Measurements from ENCODE around the gene DNAJC30.

DNA sequence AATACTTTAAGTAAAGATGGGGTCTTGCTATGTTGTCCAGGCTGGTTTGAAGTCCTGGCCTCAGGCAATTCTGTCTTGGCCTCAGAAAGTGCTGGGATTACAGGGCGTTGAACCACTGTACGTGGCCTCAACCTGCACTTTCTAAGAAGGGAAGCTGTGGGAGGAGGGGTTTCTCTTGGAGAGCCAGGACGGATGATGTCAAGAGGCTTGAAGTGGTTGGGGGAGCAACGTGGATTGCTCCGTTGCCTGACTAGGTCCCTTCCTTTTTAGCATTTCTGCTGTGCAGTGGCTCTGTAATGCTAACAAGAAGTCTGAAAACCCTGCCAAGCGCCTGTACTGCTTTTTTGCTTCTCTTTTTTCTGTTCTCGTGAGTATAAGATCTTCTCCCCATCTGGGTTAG, 7.4 kb upstream of the DNAJC30 start:
- TF ChIP-seq, protein P1, sequence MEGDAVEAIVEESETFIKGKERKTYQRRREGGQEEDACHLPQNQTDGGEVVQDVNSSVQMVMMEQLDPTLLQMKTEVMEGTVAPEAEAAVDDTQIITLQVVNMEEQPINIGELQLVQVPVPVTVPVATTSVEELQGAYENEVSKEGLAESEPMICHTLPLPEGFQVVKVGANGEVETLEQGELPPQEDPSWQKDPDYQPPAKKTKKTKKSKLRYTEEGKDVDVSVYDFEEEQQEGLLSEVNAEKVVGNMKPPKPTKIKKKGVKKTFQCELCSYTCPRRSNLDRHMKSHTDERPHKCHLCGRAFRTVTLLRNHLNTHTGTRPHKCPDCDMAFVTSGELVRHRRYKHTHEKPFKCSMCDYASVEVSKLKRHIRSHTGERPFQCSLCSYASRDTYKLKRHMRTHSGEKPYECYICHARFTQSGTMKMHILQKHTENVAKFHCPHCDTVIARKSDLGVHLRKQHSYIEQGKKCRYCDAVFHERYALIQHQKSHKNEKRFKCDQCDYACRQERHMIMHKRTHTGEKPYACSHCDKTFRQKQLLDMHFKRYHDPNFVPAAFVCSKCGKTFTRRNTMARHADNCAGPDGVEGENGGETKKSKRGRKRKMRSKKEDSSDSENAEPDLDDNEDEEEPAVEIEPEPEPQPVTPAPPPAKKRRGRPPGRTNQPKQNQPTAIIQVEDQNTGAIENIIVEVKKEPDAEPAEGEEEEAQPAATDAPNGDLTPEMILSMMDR (IDR thresholded peaks at IDR 0.05; ENCODE audit: poor library complexity, severe bottlenecking), result no peak
- TF ChIP-seq TAF1 (IDR thresholded peaks at IDR 0.05; ENCODE audit: low read depth) (no peak), POLR2AphosphoS5 (IDR thresholded peaks at IDR 0.05) (no peak)
